GM21360 (cell line): ENCODE results near the gene KCNRG.
"Not testable (repeated sequence)": the region's sequence is repeated elsewhere in the genome, so short reads cannot be mapped to it uniquely, and the experiment has no call there.

ENCODE experiments used
- ATAC-seq: cut with Tn5 transposase; IDR thresholded peaks from one replicate; pipeline ENCODE4 v1.9.1; 2021; ENCODE audit warnings: mild to moderate bottlenecking, moderate library complexity; ENCODE audit not compliant: unreplicated experiment

Gene KCNRG

DNA sequence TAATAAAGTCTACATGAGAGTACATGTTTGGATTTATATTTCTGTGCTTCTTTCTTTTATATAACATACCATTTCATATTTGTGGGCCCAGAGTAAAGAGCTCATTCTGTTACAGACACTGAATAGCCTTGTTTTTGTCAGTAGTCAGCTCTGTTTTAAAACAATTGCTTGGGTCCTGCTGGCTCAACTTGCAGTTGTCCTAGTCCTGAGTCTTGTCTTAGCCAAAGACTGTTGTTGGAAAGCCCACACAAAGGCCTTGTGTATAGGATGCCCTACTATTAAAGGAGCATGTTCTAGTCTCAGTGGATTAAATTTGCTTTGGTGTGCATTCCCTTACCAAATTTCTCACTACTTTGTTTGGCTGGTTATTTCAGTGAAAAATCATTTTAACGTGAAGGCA is 3.8 kb upstream of the KCNRG start:
- no peak for ATAC-seq

- ATAC-seq, result no peak
These were observed 2.7 kb upstream of the KCNRG start for GRCh38 chr13:50012396-50013169.

GRCh38 chr13:50014386-50014785 is 858 bp upstream of the KCNRG start:
- no peak for ATAC-seq

- ATAC-seq, result no peak
These were observed 506 bp downstream of the KCNRG start for GRCh38 chr13:50015750-50016149.

DNA sequence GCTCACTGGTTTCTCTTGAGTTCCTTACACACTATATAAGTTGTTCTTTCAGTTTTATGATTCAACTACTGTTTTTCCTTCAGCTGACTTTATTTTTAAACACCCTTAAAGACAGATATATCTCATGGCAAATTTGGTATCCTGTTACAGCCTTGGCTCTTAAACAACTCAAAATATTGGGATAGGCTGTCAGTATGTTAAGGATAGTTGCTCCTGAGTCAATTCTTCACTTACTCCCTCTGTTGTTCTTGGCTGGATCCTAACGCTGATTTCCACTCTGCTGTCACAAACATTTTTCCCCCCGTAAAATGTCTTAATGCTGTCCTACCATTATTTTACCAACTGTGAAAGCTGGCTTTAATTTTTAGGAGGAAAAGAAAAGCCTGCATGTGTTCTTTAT is 1.2 kb downstream of the KCNRG start:
- ATAC-seq, result no peak

GRCh38 chr13:50017819-50018218 is 2.6 kb downstream of the KCNRG start:
- ATAC-seq, result no peak

DNA sequence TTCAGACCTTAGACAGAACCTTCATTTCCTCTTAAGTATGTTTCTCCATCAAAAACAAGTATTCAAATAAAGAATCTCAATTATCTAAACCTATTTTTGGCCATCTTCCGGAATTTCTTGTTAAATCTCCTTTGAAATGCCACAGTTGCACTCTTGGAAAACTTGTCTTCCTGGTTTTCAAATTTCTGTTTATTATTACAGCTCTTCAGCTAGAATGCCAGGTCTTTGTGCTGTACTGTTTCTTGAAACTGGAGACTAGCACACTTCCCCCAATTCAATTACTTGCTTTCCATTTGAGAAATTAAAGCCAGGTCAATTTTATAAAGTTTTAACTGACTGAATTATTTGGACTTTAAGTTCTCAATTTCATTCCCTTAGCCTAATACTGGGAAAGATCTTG is 10.2 kb downstream of the KCNRG start:
- no peak for ATAC-seq

- ATAC-seq, result peak; percentile 98
These were observed 11.7 kb downstream of the KCNRG start for GRCh38 chr13:50026788-50027473.

DNA sequence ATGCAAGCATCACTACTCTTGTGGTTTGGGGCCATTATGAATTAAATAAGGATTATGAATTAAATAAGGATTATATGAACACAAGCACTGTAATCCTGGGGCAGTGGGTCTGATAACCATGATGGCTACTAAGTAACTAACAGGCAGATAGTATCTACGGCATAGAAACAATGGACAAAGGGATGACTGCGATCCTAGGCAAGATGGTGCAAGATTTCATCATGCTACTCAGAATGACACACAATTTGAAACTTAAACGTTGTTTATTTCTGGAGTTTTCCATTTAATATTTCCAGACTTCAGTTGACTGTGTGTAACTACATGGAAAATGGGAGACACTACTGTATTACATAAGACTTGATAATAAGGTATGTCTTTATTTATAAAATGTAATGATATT is 15.1 kb downstream of the KCNRG start:
- no peak for ATAC-seq

- no peak for ATAC-seq
These were observed 18.5 kb downstream of the KCNRG start for GRCh38 chr13:50033725-50034124.

DNA sequence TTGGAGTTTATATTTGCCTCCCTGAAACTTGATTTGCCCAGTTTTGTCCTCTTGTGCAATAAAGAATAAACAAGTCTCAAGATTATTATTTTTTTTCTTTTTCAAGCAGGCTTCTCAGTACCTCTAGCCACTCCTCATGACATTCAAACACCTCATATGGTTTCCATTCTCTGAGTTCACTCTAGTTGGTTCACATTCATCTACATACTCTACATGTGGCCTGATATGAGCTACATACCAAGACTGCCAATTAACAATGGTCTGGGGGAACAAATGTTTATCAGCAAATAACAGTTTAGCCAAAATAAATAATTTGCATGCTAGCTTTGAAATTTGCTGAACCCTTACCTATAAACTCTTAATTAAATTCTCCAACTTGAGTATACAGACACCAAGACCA is 22.5 kb downstream of the KCNRG start:
- no peak for ATAC-seq

- no peak for ATAC-seq
These were observed 23.0 kb downstream of the KCNRG start for GRCh38 chr13:50038266-50038665.

DNA sequence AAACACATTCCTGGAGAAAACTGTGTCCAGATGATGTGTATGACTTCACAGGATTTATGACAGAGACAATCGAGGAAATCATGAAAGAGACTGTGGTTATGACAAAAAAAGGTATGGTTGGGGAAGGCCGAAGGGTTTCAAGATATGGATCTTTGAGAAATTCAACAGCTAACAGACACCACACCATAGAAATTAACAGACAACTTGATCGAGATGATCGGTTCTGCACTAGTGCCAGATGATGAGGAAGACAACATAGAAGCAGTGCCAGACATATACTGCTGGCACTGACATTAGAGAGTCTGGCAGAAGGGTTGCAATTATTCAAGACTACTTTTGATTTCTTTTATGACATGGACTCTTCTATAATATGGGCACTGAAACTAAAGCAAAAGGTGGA is 37.2 kb downstream of the KCNRG start:
- no peak for ATAC-seq

DNA sequence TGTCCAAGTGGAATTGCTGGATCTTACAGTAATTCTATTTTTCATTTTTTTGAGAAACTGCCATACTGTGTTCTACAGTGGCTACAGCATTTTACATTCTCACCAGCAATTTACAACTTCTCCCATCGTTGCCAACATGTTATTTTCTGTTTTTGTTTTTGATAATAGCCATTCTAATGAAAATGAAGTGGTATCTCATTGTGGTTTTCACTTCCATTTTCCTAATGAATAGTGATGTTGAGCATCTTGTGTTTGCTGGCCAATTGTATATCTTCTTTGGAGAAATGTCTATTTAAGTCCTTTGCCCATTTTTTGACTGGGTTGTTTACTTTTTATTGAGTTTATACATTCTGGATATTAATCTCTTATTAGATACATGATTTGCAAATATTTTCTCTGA is 38.6 kb downstream of the KCNRG start:
- no peak for ATAC-seq

- no peak for ATAC-seq
These were observed 40.2 kb downstream of the KCNRG start for GRCh38 chr13:50055454-50055853.

GRCh38 chr13:50060718-50061117 is 45.5 kb downstream of the KCNRG start:
- no peak for ATAC-seq

DNA sequence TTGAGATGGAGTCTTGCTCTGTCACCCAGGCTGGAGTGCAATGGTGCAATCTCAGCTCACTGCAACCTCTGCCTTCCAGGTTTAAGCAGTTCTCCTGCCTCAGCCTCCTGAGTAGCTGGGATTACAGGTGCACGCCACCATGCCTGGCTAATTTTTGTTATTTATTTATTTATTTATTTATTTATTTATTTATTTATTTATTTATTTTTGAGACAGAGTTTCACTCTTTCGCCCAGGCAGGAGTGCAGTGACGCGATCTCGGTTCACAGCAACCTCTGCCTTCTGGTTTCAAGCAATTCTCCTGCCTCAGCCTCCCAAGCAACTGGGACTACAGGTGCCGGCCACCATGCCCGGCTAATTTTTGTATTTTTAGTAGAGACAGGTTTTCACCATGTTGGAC is 47.1 kb downstream of the KCNRG start:
- ATAC-seq, result not testable (repeated sequence)

DNA sequence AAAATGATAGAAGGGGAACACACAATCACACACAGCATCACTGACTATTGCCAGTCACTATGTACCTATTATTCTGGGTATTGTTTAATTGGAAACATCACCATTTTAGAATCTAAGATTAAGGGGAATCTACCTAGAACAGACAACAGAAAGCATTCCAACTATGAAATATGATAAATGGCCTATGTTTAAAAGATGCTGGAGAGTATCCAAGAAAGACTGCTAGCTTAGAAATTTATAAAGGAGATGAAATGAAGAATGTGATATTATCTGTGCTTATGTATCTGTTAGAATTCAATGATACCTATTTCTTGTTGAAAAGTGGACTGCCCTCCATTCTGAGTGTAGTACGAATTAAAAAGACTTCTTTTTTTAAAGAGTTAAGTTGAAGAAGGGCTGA is 50.5 kb downstream of the KCNRG start:
- ATAC-seq, result no peak

- ATAC-seq, result no peak
These were observed 53.3 kb downstream of the KCNRG start for GRCh38 chr13:50068508-50068907.

DNA sequence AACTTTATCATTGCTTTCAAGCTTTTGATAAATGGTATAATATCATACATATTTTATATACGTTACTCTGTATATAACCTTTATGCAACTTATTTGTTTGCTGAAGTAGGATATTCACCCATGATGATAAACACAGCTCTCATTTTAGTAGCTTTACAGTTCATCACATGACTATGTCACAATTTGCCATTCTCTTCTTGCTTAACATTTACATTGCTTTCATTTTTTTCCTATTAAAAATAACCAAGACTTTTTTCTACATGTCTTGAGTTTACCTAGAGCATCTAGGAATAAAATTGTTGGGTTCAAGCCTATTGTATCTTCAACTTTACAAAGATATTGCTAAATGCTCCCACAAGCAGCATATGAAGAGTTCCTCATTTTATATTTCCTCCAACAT is 54.0 kb downstream of the KCNRG start:
- ATAC-seq, result no peak

GRCh38 chr13:50070186-50070585 is 54.9 kb downstream of the KCNRG start:
- ATAC-seq, result no peak
